ENCODE measurements around the gene PTPRG.

PTPRG gene

DNA sequence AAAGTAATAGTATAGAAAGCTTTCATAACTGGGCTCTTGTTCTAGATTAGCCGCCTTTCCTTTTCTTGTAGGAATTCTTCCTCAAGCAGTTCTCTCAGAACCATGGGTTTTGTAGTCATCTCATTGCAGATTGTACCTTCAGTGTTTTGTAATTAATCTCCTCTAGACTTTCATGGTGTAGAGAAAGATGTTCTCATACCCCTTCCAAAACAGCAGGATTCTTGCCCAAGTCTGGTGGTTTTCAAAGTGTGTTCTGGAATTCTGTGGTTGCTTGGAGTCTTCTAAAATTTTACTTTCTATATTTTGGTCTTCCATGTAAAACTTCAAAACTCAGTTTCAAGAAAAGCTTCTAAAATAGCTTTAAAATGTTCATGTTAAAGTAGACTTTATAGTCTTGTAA lies 293.8 kb downstream of the PTPRG start:
- Histone ChIP-seq H3K27me3 (replicated peaks) (no peaks in the 10 kb centered on the region), H3K27ac (no peak overlapping the region), H3K36me3 (replicated peaks) (no peaks in the 10 kb centered on the region), H3K4me3 (ENCODE audit: low read depth, low read length) (no peak overlapping the region)
- no peak for DNase-seq
- in situ Hi-C loops (cut with HindIII; ENCODE audit: low pct_ligation_motif_present, low sequenced_read_pairs) = loop anchor here (25.0 kb wide), 2 partner anchors 282 to 293 kb away; partner anchors contain the start of gene PTPRG
- TF ChIP-seq, protein P1, sequence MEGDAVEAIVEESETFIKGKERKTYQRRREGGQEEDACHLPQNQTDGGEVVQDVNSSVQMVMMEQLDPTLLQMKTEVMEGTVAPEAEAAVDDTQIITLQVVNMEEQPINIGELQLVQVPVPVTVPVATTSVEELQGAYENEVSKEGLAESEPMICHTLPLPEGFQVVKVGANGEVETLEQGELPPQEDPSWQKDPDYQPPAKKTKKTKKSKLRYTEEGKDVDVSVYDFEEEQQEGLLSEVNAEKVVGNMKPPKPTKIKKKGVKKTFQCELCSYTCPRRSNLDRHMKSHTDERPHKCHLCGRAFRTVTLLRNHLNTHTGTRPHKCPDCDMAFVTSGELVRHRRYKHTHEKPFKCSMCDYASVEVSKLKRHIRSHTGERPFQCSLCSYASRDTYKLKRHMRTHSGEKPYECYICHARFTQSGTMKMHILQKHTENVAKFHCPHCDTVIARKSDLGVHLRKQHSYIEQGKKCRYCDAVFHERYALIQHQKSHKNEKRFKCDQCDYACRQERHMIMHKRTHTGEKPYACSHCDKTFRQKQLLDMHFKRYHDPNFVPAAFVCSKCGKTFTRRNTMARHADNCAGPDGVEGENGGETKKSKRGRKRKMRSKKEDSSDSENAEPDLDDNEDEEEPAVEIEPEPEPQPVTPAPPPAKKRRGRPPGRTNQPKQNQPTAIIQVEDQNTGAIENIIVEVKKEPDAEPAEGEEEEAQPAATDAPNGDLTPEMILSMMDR (IDR thresholded peaks at IDR 0.05; ENCODE audit: low read depth, low read length, missing control alignments) = no peak

GRCh38 chr3:61857297-61857696 lies 295.9 kb downstream of the PTPRG start:
- in situ Hi-C loops (cut with HindIII; ENCODE audit: low pct_ligation_motif_present, low sequenced_read_pairs) = loop anchor here (25.0 kb wide), 2 partner anchors 280 to 295 kb away; partner anchors contain the start of gene PTPRG
- no peak for DNase-seq
- H3K27me3 ChIP-seq (replicated peaks) = no peaks in the 10 kb centered on the region
- H3K36me3 ChIP-seq (replicated peaks) = no peaks in the 10 kb centered on the region
- no peak overlapping the region for H3K27ac ChIP-seq
- no peak overlapping the region for H3K4me3 ChIP-seq (ENCODE audit: low read depth, low read length)
- TF ChIP-seq, protein P1 (IDR thresholded peaks at IDR 0.05; ENCODE audit: low read depth, low read length, missing control alignments) = no peak

DNA sequence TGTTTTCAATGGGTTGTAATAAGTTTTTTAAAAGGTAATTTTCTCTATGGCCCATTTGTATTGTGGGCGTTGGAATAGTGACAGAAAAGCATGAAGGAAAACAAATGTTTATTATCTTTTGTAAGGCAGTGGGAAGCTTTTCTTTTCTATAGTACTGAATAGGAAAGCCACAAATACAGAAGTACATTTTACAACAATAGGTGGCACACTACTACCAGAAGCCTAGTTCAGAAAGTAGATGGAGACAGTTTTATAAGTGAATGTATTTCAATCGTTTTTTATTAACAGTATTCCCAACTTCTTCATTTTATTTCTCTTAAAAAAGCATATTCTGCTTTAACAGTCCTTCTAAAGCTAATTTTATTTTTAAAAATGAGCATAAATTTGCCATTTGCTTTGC lies 296.7 kb downstream of the PTPRG start:
- Histone ChIP-seq H3K4me3 (ENCODE audit: low read depth, low read length) (no peak overlapping the region), H3K36me3 (replicated peaks) (no peaks in the 10 kb centered on the region), H3K27ac (no peak overlapping the region), H3K27me3 (replicated peaks) (no peaks in the 10 kb centered on the region)
- TF ChIP-seq, protein P1 (IDR thresholded peaks at IDR 0.05; ENCODE audit: low read depth, low read length, missing control alignments) = peak; percentile 46
- no peak for DNase-seq
- in situ Hi-C loops (cut with HindIII; ENCODE audit: low pct_ligation_motif_present, low sequenced_read_pairs) = loop anchor here (25.0 kb wide), 2 partner anchors 279 to 296 kb away; partner anchors contain the start of gene PTPRG

DNA sequence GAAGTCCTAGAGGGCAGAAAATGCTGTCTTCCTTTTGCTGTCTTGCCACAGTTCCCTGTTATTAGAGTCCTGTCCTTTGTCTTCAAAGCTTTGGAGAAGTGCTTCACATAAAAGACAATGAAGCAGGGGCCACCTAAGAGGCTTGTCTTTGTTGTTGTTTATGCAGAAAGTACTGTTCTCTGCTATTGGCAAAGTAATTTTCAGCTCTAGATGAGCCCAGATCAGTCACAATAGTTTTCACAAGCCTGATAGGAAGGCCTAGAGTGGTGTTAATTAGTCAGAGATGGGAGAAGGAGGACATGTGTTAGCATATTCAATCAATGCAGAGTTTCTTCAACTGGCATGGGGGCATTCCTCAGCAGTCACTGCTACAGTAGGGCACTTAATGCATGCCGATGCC lies 300.0 kb downstream of the PTPRG start:
- TF ChIP-seq, protein P1 (IDR thresholded peaks at IDR 0.05; ENCODE audit: low read depth, low read length, missing control alignments) = no peak
- in situ Hi-C loops (cut with HindIII; ENCODE audit: low pct_ligation_motif_present, low sequenced_read_pairs) = loop anchor here (25.0 kb wide), 2 partner anchors 276 to 299 kb away; partner anchors contain the start of gene PTPRG
- no peaks in the 10 kb centered on the region for H3K36me3 ChIP-seq (replicated peaks)
- H3K27ac ChIP-seq = no peak overlapping the region
- no peaks in the 10 kb centered on the region for H3K27me3 ChIP-seq (replicated peaks)
- H3K4me3 ChIP-seq (ENCODE audit: low read depth, low read length) = no peak overlapping the region
- DNase-seq = no peak

DNA sequence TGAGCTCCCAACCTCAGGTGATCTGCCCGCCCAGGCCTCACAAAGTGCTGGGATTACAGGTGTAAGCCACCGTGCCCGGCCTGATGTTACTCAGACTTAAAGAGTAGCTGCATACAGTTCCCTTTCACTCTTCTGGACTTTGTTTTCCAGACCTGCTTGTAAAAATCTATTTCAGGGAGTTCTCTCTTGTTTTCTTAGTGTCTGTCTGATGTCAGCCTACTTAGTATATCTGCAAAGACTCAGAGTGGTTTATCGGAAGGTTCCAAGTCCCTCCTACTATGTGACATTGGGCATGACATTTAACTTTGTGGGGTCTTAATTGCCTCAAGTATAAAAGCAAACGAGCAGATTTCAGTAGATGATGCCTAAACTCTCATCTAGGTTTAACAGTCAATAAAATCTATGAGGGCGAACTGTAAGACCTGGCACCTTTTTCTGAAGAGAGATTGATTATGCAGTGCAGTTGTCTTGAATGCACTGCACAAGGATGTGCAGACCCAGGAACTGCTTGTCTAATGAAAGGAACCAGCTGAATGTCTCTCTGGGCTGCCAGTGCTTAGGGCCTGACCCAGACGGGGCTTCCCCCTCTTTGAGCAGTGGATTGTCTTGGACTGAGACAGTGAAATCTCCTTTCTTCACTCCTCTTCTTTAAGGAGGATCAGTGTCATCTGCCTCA lies 301.4 kb downstream of the PTPRG start:
- in situ Hi-C loops (cut with HindIII; ENCODE audit: low pct_ligation_motif_present, low sequenced_read_pairs) = loop anchor here (25.0 kb wide), 2 partner anchors 275 to 300 kb away; partner anchors contain the start of gene PTPRG
- no peak overlapping the region for H3K4me3 ChIP-seq (ENCODE audit: low read depth, low read length)

More for the DNA sequence above, 301.4 kb downstream of the PTPRG start:
- Histone ChIP-seq H3K36me3 (replicated peaks) (no peaks in the 10 kb centered on the region), H3K27ac (no peak overlapping the region), H3K27me3 (replicated peaks) (no peaks in the 10 kb centered on the region)
- TF ChIP-seq, protein P1 (IDR thresholded peaks at IDR 0.05; ENCODE audit: low read depth, low read length, missing control alignments) = no peak
- no peak for DNase-seq

All from brain microvascular endothelial cell (primary cell).